Amygdala (tissue), 56 donors: Measurements from ENCODE around the gene SLC34A1.
"Not testable (repeated sequence)": the region's sequence is repeated elsewhere in the genome, so short reads cannot be mapped to it uniquely, and the experiment has no call there.

Source experiments
- DNase-seq, 56 donors: peaks; one replicate each; lab custom pipeline; 2025; lab: John Stamatoyannopoulos, UW

SLC34A1 gene

DNA sequence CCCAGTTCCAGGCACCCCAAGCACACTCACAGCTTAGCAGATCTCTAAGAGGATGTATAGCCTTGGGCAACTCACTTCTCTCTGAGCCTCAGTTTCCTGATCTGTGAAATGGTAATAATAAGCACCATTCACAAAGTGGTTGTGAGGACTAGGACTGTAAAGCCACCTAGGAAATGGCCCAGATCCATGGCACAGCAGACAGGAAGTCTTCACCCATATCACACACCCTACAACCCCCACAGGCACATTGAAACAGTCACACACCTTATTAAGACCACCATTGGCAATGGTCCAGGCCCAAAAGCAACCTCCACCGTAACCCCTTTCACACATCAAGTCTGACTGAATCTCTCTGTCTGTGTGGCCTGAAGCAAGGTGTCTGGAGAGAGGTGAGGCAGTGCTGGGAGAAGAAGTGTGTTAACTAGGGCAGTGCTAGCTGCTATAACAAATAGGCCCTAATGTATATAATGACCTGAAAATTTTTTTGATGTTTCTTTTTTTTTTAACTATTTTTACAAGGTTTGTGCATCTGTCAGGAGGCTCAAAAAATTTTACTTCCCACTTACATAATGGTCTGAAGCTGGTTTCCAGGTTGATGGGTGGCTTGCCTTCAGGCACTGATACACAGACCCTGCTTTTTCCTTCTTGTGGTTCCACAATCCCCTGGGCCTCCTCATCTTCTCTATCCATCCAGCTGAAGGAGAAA is 28.9 kb upstream of the SLC34A1 start:
- no peak for DNase-seq

DNA sequence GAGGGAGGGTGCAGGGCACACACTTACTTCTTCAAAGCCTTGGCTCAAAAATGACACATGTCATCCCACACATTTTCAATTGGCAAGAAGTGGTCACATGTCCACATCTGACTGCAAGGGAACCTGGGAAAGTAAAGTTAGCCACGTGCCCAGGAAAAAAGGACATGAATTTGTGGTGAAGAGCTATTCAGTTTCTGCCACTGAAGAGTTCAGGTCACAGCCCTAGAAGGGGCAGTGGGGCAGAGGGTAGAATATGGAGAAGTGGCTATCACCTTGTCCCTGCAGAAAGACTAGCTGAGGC is 28.4 kb upstream of the SLC34A1 start:
- DNase-seq = no peak

DNA sequence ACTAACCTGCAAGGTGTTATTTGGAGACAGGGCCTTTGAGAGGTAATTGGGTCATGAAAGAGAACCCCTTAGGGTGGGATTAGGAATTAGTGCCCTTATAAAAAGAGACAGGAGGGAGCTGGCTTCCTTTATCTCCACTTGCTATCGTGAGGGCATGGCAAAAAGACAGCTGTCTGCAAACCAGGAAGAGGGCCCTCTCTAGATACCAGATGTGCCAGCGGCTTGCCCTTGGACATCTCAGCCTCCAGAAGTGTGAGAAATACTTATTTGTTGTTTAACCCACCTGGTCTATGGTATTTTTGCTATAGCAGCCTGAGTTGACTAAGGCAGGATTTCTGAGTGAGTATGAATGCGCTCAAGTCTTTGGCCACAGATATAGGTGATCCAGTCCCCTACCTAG is 27.5 kb upstream of the SLC34A1 start:
- no peak for DNase-seq

DNA sequence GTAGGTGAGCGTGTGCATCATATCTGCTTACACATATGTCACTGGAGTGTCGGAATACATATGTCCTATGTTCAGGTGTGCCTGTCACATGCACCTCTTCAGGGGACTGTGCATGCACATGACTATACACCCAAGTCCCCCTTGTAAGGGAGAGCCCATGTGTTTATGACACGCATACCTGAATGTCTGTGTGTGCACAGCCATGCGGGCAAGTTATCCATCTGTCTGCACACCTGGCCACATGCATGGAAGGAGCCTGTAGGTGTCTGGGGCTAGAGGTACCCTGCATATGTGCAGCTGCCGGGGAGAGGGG is 27.1 kb upstream of the SLC34A1 start:
- DNase-seq = no peak

DNA sequence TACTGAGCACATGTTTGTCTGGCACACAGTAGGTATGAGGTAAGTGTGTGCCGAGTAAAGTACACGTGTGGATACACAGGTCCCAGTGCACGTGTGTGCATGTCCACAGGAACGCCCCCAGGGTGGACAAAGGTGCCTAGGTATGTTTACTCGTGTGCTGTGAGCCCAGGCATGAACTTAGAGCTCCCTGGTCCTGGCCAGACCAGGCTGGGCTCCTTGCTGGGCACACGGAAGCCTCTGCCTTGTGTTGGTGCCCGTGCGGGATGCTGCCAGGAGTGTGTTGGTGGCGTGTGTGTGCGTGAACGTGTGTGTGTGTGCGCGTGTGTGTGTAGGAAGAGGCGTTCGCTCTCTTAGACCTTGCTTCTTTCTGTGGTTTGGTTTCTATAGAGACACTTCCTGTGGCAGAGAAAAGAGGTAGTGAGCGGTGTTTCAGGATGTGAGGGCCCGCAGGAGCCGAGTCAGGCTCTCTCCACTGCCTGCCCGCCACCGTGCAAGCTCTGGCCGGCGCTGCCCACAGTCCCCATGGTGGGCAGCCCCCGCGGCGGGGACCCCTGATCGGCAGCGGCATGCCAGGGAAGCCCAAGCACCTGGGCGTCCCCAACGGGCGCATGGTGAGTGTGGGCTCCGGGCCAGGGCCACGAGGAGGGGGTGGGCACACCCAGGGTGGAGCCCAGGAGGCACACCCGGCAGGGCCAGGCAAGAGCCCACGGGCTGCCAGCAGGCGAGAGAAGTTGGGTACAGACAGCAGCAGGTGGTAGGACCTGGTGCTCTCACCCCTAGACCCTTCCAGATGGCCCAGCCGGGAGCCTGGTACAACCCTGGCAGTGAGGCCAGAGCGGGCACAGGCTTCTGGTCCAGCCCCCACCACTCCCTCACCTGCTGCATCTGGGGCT is 26.5 kb upstream of the SLC34A1 start, which contains the start of gene RGS14:
Gene RGS14, plus strand, starts transcription at position 466 of the 893 bp plus-strand sequence. Its CDS starts 101 bp downstream, at position 567.
- DNase-seq = peak in 8 of 56 donors; percentile 10 to 45 (median 21)

DNA sequence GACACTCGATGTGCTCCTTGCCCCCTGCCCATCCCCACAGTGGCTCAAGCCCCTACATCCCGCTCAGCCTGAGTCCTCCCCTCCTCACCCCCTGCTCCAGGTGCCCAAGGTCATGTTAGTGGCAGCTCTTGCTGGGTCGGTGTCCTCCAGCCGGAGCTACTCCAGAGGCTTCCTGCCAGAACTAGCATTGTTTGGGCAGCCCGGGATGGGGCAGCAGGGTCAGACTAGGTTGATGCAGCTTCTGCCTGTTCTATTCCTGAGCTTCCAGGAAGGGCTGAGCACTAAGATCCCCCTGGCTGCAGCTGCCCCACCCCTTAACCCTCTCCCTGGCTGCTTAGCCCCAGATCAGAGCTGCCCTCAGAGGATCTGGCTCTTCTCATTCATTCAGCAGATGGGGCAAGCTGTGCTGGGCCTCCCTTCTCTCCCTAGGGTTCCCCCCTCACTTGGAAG is 25.8 kb upstream of the SLC34A1 start:
- DNase-seq = no peak

DNA sequence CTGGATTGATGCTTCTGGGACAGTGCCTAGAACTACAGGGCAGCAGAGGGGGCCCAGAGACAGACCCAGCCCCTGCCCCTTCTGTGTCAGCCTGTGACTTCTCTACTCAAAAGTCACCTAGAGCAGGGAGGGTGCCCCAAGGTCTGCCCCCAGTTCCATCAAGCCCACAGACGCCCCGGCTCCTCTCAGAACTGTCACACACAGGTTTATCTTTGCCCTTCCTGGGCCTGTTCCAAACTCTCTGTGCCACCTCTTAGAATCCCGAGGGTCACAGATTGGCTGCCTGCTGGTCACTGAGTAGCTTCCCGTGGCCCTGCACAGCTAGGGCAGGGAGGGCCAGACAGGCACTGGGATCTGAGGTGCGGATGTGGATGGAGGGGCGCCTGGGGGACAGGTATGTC is 24.8 kb upstream of the SLC34A1 start:
- no peak for DNase-seq

DNA sequence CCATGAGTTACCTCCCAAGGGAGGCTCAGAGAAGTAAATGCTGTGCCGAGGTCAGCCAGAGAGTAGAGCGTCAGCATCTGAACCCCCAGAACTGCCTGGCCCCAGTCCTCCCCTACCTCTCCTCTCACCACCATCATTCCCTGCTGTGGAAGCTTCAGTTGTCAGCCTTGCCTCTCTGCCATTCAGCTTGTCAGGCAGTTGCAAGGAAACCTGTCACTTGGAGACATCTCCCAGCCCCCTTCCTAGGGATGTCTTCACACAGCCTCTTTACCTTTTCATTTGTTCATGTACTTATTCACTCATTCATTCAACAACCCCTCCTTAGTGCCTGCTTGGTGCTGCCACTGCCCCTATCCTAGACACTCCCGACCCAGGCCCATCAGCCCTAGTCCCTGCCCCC is 24.4 kb upstream of the SLC34A1 start:
- no peak for DNase-seq

DNA sequence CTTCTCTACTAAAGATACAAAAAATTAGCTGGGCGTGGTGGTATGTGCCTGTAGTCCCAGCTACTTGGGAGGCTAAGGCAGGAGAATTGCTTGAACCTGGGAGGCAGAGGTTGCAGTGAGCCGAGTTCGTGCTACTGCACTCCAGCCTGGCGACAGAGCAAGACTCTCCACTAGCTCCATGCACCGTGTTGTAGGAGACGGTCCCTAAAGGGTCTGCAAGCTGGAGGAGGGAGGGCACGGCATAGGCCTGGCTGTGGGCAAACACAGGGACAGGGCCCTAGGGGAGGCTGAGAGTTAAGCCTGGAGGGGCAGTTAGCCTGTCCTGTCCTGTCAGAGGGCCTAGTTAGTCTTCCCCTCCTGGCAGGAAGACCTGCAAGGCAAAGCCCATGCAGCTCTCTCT is 23.5 kb upstream of the SLC34A1 start:
- DNase-seq = not testable (repeated sequence)

DNA sequence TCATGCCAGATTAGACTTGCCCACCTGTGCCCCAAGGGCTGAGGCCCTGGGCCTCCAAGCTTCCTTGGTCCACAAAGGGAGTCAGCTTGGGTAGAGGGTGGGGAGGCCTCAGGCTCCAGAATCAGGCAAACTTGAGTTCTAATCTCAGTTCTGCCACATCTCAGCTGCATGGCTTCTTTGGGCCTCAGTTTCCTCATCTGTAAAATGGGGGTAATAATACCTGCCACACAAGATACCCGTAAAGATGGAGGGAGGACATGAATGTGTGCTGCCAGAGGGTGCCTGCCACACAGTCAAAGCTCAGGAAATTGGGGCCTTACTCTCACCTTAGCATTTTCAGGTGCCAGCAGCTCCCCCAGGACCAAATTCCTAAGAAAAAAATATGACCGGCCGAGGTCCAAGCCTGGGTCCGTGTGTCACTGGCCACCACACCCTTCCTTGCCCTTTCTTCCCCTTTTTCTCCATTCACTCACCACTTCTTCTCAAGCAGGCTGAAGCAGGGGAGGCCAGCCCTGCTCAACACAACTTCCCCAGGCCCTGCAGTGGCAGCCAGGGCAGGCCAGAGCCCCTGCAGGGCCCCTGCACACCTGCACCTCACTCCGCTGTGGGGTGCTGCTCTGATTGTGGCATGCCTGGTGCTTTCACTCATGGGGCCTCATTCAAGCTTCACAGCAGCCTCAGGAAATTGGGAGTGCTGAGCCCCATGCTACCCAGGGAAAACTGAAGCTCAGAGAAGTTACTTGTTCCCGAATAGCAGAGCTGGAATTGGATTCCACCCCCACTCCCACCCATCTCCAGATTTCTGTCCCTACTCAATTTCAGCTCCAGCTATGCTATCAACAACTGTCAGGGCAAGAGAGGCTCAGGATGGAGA is 22.6 kb upstream of the SLC34A1 start:
- no peak for DNase-seq

DNA sequence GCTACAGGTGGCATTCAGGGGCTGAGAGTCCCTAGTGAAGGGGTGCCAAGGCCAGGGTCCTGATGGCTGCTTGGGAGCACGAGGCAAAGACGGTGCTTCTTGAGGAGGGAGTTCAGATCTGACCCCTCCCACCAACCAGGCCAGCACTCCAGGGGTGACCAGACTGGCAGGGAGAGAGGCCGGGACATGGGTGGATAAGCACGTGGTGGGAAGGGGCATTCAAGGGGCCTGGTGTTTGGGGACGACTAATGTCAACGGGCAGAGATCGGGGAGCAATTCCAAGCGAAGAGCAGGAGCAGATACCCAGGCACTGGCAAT is 22.0 kb upstream of the SLC34A1 start:
- no peak for DNase-seq

DNA sequence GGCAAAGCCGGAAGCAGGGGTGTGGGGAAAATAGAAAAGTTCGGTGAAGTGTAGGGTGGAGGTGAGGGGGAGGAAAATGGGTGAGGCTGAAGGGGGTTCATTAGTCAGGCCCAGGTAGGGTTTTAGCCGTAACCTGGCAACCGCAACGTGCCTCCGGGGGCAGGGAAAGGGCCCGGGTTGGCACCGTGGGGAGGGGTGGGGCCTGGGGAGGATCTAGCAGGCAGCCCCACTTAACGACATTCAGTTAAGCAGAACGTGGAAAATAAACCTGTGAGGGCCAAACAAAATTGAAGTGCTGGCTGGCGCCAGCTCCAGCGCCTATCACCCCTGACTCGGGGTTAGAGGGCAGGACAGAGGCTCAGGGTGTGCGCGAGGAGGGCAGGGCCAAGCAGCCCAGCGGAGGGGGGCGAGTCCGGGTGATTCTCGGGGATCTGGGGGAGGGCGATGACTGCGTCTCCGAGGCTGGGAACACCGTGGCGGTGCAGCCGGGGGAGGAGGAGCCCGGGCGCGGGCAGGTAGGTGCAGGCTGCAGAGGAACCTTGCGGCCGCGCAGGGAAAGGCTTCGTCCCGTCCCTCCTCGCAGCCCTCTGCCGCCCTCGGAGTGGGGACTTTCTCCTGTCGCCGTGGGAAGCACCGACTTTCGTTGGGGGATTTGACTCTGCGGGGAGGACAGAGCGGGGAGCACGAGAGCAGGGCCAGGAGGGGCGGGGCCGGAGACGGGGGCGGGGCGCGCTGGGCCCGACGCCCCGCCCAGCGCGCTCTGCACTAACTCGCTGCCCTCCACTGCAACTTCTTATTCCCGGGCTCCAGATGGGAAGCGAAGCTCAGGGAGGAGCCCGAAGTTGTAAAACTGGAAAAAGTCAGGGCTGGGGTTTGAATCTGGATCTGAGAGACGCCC is 21.4 kb upstream of the SLC34A1 start:
- peak in 2 of 56 donors; percentile 22 to 30 for DNase-seq

DNA sequence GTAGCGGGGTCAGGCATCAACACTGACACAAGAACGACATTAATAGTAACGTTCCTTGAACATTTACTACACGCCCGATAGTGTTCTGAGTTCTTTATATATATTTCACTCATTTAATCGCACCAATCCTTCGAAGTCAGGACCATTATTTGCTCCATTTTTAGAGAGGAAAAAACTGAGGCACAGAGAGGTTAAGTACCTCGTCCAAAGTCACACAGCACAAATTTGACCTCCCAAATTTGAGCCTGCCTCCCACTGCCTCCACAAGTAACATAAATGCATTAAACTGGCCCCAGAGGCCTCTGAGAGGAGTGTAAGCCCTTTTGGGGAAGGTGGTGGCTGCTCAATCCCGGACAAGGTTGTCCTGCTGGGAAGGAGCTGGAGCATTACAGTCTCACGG is 20.7 kb upstream of the SLC34A1 start:
- DNase-seq = no peak

DNA sequence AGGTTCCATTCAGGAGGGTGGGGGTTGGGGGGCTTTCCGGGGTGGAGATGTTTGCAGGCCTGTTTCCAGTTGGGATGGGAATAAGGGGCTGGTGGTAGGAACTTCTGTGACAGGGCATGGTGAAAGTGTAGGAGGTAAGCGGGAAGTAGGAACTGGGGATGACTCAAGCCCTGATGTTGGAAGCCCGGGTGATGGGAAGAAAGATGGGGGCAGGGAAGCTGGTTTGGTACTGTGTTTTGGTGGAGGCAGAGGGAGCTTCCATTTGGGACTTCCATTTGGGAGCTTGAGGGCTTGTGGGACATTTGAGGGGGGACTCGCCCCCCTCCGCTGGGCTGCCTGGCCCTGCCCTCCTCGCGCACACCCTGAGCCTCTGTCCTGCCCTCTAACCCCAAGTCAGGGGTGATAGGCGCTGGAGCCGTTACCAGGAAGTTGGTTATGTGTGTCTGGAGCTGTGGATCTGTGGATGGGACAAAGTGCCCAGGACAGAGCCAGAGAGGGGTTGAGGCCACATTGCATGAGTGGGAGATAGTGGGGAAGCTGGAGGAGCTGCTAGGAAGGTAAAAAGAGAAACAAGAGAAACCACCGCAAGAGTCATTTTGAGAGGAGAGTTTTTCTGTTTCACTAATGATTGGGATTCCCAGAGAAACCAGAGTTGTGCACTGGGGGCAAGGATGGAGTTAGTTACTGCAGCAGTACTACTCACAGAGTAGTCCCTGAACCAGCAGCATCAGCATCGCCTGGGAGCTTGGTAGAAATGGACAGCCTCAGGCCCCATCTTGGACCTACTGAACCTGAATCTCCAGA is 19.9 kb upstream of the SLC34A1 start:
- no peak for DNase-seq

DNA sequence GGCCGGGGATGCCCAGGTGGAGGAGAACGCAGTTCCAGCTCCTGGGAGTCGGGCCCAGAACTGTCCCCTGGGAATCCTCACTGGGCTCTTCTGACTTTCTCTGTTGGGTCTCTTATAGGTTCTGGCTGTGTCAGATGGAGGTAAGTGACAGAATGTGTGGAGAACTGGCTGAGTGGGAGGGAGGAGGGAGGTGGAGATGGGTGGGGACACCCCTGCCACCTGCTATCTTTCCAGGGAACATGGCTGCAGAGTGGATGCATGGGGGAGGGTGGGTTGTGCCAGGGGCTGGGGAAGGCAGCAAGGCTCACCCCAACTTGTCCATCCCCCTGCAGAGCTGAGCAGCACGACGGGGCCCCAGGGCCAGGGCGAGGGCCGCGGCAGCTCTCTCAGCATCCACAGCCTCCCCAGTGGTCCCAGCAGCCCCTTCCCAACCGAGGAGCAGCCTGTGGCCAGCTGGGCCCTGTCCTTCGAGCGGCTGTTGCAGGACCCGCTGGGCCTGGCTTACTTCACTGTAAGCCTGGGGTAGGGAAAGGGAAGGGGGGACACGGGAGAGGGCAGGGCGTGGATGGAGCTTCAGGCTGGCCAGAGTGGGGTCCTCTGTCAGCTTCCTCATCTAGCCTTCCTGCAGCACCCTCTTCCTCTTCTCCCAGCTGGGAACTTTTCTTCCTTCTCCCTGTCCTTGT is 18.2 kb upstream of the SLC34A1 start:
- no peak for DNase-seq

DNA sequence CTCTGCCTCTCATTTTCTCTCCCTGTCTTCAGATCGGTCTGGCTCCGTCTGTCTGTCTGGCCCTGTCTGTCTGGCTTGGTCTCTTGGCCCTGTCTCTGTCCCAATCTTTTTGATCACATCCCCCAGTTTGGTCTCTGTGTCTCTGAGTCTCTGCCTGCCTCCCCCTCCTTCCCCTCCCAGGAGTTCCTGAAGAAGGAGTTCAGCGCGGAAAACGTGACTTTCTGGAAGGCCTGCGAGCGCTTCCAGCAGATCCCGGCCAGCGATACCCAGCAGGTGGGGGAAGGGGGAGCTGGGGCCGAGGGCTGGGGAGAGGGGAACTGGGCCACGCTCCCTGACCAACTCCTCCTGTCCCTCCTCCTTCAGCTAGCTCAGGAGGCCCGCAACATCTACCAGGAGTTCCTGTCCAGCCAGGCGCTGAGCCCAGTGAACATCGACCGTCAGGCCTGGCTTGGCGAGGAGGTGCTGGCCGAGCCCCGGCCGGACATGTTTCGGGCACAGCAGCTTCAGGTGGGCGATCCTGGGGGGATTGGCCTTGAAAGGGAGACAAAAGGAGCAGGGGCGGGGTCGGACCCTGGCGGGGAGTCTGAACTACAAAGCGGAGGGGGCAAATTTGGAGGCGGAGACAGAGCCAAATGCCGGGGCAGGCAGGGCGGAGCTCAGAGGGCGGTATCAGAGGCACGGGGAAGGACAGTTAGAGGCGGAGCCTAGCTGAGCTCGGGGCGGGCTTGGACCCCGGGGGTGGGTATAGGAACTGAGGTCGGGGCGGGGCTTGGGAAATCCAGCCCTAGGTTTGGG is 17.5 kb upstream of the SLC34A1 start:
- DNase-seq = peak in 6 of 56 donors; percentile 29 to 79 (median 30)

DNA sequence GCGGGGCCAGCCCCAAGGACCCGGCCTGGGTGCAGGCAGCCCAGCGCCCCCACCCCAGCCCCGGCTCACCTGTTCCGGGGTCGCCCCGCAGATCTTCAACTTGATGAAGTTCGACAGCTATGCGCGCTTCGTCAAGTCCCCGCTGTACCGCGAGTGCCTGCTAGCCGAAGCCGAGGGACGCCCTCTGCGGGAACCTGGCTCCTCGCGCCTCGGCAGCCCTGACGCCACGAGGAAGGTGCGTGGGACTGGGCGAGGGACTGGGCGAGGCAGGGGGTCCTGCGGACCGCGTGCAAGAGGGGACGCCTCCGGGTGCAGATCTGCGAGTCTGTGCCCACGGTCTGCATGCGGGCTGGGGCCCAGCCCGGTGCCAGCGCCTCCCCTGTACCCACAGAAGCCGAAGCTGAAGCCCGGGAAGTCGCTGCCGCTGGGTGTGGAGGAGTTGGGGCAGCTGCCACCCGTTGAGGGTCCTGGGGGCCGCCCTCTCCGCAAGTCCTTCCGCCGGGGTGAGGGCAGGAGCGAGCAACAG is 16.8 kb upstream of the SLC34A1 start:
- DNase-seq = no peak
